Tongue (tissue), 2 donors: ENCODE measurements around the gene MINDY3. TPM values are rescaled to one million over a fixed set of nuclear protein-coding genes. Genes with fewer than 3 reads are reported as not detected.
"Not testable (repeated sequence)": the region's sequence is repeated elsewhere in the genome, so short reads cannot be mapped to it uniquely, and the experiment has no call there.

Experiments
- DNase-seq: peaks from one replicate; pipeline ENCODE4 v3.0.0-alpha.2; 2015
- total RNA-seq: library from RNA; depleted of rRNA; stranded (reverse); fragments of >200 nt; gene quantifications from one replicate; pipeline ENCODE4 v1.2.3, GENCODE V29; 2014

Gene MINDY3
- total RNA-seq = 43.8 TPM

GRCh38 chr10:15859906-15860691 is at the start of gene MINDY3:
MINDY3 (minus strand) TSS chr10:15860507; CDS start chr10:15860299, 208 bp downstream.
- peak; percentile 94 for DNase-seq

GRCh38 chr10:15901889-15902288 is 41.6 kb upstream of the MINDY3 start:
- no peak for DNase-seq

- no peak for DNase-seq
These were observed 37.7 kb upstream of the MINDY3 start for GRCh38 chr10:15898046-15898445.

- DNase-seq = no peak
These were observed 37.0 kb upstream of the MINDY3 start for GRCh38 chr10:15897287-15897686.

GRCh38 chr10:15896654-15897053 is 36.3 kb upstream of the MINDY3 start:
- no peak for DNase-seq

GRCh38 chr10:15884447-15884846 is 24.1 kb upstream of the MINDY3 start:
- no peak for DNase-seq

- no peak for DNase-seq
These were observed 21.2 kb upstream of the MINDY3 start for GRCh38 chr10:15881542-15881941.

- DNase-seq = no peak
These were observed 19.4 kb upstream of the MINDY3 start for GRCh38 chr10:15879663-15880062.

GRCh38 chr10:15879058-15879457 is 18.8 kb upstream of the MINDY3 start:
- DNase-seq = peak; percentile 53

- DNase-seq = no peak
These were observed 17.7 kb upstream of the MINDY3 start for GRCh38 chr10:15877836-15878576.

- DNase-seq = not testable (repeated sequence)
These were observed 16.0 kb upstream of the MINDY3 start for GRCh38 chr10:15876274-15876673.

- DNase-seq = not testable (repeated sequence)
These were observed 12.3 kb upstream of the MINDY3 start for GRCh38 chr10:15872645-15873044.

- no peak for DNase-seq
These were observed 11.5 kb upstream of the MINDY3 start for GRCh38 chr10:15871823-15872222.

GRCh38 chr10:15869935-15870334 is 9.6 kb upstream of the MINDY3 start:
- DNase-seq = no peak

- no peak for DNase-seq
These were observed 7.7 kb upstream of the MINDY3 start for GRCh38 chr10:15868006-15868405.

- no peak for DNase-seq
These were observed 5.0 kb upstream of the MINDY3 start for GRCh38 chr10:15865304-15865703.

GRCh38 chr10:15864419-15864818 is 4.1 kb upstream of the MINDY3 start:
- DNase-seq = no peak

- no peak for DNase-seq
These were observed 3.4 kb upstream of the MINDY3 start for GRCh38 chr10:15863733-15864132.

GRCh38 chr10:15863323-15863722 is 3.0 kb upstream of the MINDY3 start:
- no peak for DNase-seq

- no peak for DNase-seq
These were observed 440 bp upstream of the MINDY3 start for GRCh38 chr10:15860692-15861201.

- no peak for DNase-seq
These were observed 800 bp downstream of the MINDY3 start for GRCh38 chr10:15859509-15859905.

- no peak for DNase-seq
These were observed 1.4 kb downstream of the MINDY3 start for GRCh38 chr10:15858861-15859281.

GRCh38 chr10:15857107-15857575 is 3.2 kb downstream of the MINDY3 start:
- DNase-seq = no peak
